GM23248 (cell line): ENCODE data around the gene SAMD4B.

Experiments
- EZH2 ChIP-seq: fragments of 200-600 bp; sonication (generic); IDR thresholded peaks from 2 replicates; pipeline ENCODE4 v1.6.1; 2018; ENCODE audit warnings: antibody characterized with exemption, mild to moderate bottlenecking; ENCODE audit not compliant: insufficient read depth, poor library complexity, severe bottlenecking
- EZH2phosphoT487 ChIP-seq: fragments of 200-600 bp; sonication (generic); IDR thresholded peaks from 2 replicates; pipeline ENCODE4 v1.6.1; 2018; ENCODE audit warnings: antibody characterized with exemption, moderate library complexity, mild to moderate bottlenecking, low read depth; ENCODE audit not compliant: insufficient read depth

DNA sequence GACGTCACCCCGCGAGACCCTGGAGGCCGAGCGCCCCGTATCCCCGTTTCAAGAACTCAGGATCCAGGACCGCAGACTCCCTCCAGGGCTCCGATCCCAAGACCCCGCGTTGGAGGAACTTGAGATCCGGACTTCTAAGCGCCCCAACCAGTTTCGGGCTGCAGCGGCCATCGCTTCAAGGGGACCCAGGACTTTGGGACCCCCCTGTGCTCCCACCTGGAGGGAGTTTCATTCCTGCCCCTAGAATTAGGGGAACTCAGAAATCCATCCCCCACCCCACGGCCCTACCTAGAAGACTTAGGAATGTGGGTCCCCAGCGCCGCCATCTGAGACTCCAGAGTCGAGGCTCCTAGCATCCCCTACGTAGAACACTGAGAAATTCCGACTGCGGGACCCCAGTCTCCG, 70.6 kb downstream of the SAMD4B start:
- TF ChIP-seq EZH2phosphoT487, result no peak
- no peak for TF ChIP-seq EZH2
